ENCODE results near the gene EYS. TPM values are rescaled to one million over a fixed set of nuclear protein-coding genes. Genes with fewer than 3 reads are reported as not detected.
"Not testable (repeated sequence)": the region's sequence is repeated elsewhere in the genome, so short reads cannot be mapped to it uniquely, and the experiment has no call there.

Gene EYS
- total RNA-seq, 1 donor from 2014 or later, result 0.08 TPM

- no peak for TF ChIP-seq CTCF (IDR thresholded peaks at IDR 0.05; ENCODE audit: borderline replicate concordance)
- intact Hi-C loops (cut with micrococcal nuclease), result no loop called here
- H3K27me3 ChIP-seq (ENCODE audit: low read depth), result peaks cover 4% of the 10 kb centered on the region
- no peaks in the 10 kb centered on the region for H3K9me3 ChIP-seq (replicated peaks)
- H3K36me3 ChIP-seq, result no peaks in the 10 kb centered on the region
- peaks cover 14% of the 10 kb centered on the region for H3K4me1 ChIP-seq
- H3K27ac ChIP-seq (replicated peaks), result no peak overlapping the region
- DNase-seq, result no peak
- no peak overlapping the region for H3K4me3 ChIP-seq
Observed at GRCh38 chr6:63805345-63805744, 1901.7 kb downstream of the EYS start.

- H3K27ac ChIP-seq (replicated peaks), result no peak overlapping the region
- peaks cover 14% of the 10 kb centered on the region for H3K4me1 ChIP-seq
- TF ChIP-seq CTCF (IDR thresholded peaks at IDR 0.05; ENCODE audit: borderline replicate concordance), result no peak
- H3K36me3 ChIP-seq, result no peaks in the 10 kb centered on the region
- peaks cover 4% of the 10 kb centered on the region for H3K27me3 ChIP-seq (ENCODE audit: low read depth)
- no peak overlapping the region for H3K4me3 ChIP-seq
- intact Hi-C loops (cut with micrococcal nuclease), result no loop called here
- no peak for DNase-seq
- H3K9me3 ChIP-seq (replicated peaks), result no peaks in the 10 kb centered on the region
Observed at GRCh38 chr6:63804381-63804956, 1902.6 kb downstream of the EYS start.

- Histone ChIP-seq H3K27me3 (ENCODE audit: low read depth) (peaks cover 4% of the 10 kb centered on the region), H3K9me3 (replicated peaks) (no peaks in the 10 kb centered on the region), H3K4me3 (no peak overlapping the region), H3K36me3 (no peaks in the 10 kb centered on the region), H3K27ac (replicated peaks) (no peak overlapping the region), H3K4me1 (peaks cover 14% of the 10 kb centered on the region)
- no peak for TF ChIP-seq CTCF (IDR thresholded peaks at IDR 0.05; ENCODE audit: borderline replicate concordance)
- DNase-seq, result no peak
- intact Hi-C loops (cut with micrococcal nuclease), result no loop called here
Observed at GRCh38 chr6:63803371-63803770, 1903.7 kb downstream of the EYS start.

- H3K36me3 ChIP-seq, result no peaks in the 10 kb centered on the region
- TF ChIP-seq CTCF (IDR thresholded peaks at IDR 0.05; ENCODE audit: borderline replicate concordance), result peak; percentile 52
- intact Hi-C loops (cut with micrococcal nuclease), result no loop called here
- H3K9me3 ChIP-seq (replicated peaks), result no peaks in the 10 kb centered on the region
- peaks cover 14% of the 10 kb centered on the region for H3K4me1 ChIP-seq
- no peak overlapping the region for H3K4me3 ChIP-seq
- H3K27ac ChIP-seq (replicated peaks), result no peak overlapping the region
- H3K27me3 ChIP-seq (ENCODE audit: low read depth), result peaks cover 4% of the 10 kb centered on the region
- DNase-seq, result no peak
Observed at GRCh38 chr6:63802606-63803206, 1904.3 kb downstream of the EYS start.

- not testable (repeated sequence) for H3K27ac ChIP-seq (replicated peaks)
Observed at GRCh38 chr6:63800386-63800785, 1906.6 kb downstream of the EYS start.

GRCh38 chr6:63799813-63800212 is 1907.2 kb downstream of the EYS start:
- H3K4me1 ChIP-seq, result no peaks in the 10 kb centered on the region
- no peaks in the 10 kb centered on the region for H3K36me3 ChIP-seq
- peaks cover 4% of the 10 kb centered on the region for H3K27me3 ChIP-seq (ENCODE audit: low read depth)
- no peak for DNase-seq
- TF ChIP-seq CTCF (IDR thresholded peaks at IDR 0.05; ENCODE audit: borderline replicate concordance), result no peak
- no peaks in the 10 kb centered on the region for H3K9me3 ChIP-seq (replicated peaks)
- no peak overlapping the region for H3K27ac ChIP-seq (replicated peaks)
- intact Hi-C loops (cut with micrococcal nuclease), result no loop called here
- H3K4me3 ChIP-seq, result no peak overlapping the region

More at GRCh38 chr6:63800386-63800785, 1906.6 kb downstream of the EYS start:
- H3K27me3 ChIP-seq (ENCODE audit: low read depth); H3K4me3 ChIP-seq; intact Hi-C loops (cut with micrococcal nuclease); H3K4me1 ChIP-seq; H3K36me3 ChIP-seq; DNase-seq; H3K9me3 ChIP-seq (replicated peaks): not testable (repeated sequence)

All from left ventricle myocardium inferior (tissue), 1 donor.